Parathyroid adenoma (tissue), 2 donors: ENCODE data around the gene RECQL5.

ENCODE experiments used
- H2AFZ ChIP-seq: fragments of 300-600 bp; sonication (generic); one replicate; pipeline ENCODE4 v1.7.0; 2017; ENCODE audit warnings: antibody characterized with exemption, mild to moderate bottlenecking
- H3K27ac ChIP-seq: fragments of 300-600 bp; sonication (generic); one replicate; pipeline ENCODE4 v1.7.0; 2017
- H3K27me3 ChIP-seq: fragments of 300-600 bp; sonication (generic); one replicate; pipeline ENCODE4 v1.7.0; 2017; ENCODE audit warnings: low read length; ENCODE audit not compliant: control insufficient read depth, insufficient read depth
- H3K36me3 ChIP-seq: fragments of 300-600 bp; sonication (generic); one replicate; pipeline ENCODE4 v1.7.0; 2017; ENCODE audit warnings: low read length; ENCODE audit not compliant: control insufficient read depth, insufficient read depth
- H3K4me1 ChIP-seq: fragments of 300-600 bp; sonication (generic); one replicate; pipeline ENCODE4 v1.7.0; 2017; ENCODE audit warnings: control low read depth
- H3K4me2 ChIP-seq: fragments of 300-600 bp; sonication (generic); one replicate; pipeline ENCODE4 v1.7.0; 2017; ENCODE audit warnings: low read length
- H3K4me3 ChIP-seq: fragments of 300-600 bp; sonication (generic); one replicate; pipeline ENCODE4 v1.7.0; 2017; ENCODE audit warnings: low read depth, low read length
- H3K79me2 ChIP-seq: fragments of 300-600 bp; sonication (generic); one replicate; pipeline ENCODE4 v1.7.0; 2017; ENCODE audit warnings: control low read depth
- H3K9ac ChIP-seq: fragments of 300-600 bp; sonication (generic); one replicate; pipeline ENCODE4 v1.7.0; 2017; ENCODE audit warnings: mild to moderate bottlenecking
- H3K9me3 ChIP-seq: fragments of 300-600 bp; sonication (generic); one replicate; pipeline ENCODE4 v1.7.0; 2017; ENCODE audit warnings: low read length; ENCODE audit not compliant: control insufficient read depth
- TF ChIP-seq, protein P1 (sequence below): fragments of 300-600 bp; sonication (generic); IDR thresholded peaks from one replicate; pipeline ENCODE4 v1.7.0; 2017; ENCODE audit warnings: antibody characterized with exemption, mild to moderate bottlenecking
- donor health status: primary hyperparathyroidism.

RECQL5 gene

DNA sequence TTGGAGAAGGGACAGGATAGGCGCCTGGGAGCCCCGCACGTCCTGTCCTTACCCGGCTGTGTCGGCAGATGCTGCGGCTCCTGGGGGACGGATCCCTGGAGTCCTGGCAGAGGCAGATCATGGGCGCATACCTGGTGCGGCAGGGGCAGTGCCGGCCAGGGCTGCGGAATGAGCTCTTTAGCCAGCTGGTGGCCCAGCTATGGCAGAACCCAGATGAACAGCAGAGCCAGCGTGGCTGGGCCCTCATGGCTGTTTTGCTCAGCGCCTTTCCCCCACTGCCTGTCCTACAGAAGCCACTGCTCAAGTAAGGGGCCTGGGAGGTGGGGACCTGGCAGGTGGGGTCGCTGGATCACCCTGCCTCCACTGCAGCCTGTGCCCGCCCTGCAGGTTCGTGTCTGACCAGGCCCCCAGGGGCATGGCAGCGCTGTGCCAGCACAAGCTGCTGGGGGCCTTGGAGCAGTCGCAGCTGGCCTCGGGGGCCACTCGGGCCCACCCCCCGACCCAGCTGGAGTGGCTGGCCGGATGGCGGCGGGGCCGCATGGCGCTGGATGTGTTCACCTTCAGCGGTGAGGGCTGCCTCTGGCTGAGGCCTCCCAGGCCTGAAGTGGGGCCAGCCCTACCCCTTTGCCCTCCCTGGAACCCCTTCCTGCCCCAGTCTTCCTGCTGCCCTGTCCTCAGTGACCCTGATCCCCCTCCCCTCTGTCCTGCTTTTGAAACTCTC lies 53.9 kb downstream of the RECQL5 start:
- no peaks in the 10 kb centered on the region for H3K36me3 ChIP-seq
- no peaks in the 10 kb centered on the region for H3K27me3 ChIP-seq
- H3K4me2 ChIP-seq: no peak overlapping the region
- H3K9ac ChIP-seq: no peak overlapping the region
- H3K9me3 ChIP-seq: no peaks in the 10 kb centered on the region
- H2AFZ ChIP-seq: no peak overlapping the region
- no peak overlapping the region for H3K4me3 ChIP-seq
- H3K79me2 ChIP-seq: no peaks in the 10 kb centered on the region
- H3K27ac ChIP-seq: no peak overlapping the region
- H3K4me1 ChIP-seq: no peaks in the 10 kb centered on the region
- TF ChIP-seq, protein P1, sequence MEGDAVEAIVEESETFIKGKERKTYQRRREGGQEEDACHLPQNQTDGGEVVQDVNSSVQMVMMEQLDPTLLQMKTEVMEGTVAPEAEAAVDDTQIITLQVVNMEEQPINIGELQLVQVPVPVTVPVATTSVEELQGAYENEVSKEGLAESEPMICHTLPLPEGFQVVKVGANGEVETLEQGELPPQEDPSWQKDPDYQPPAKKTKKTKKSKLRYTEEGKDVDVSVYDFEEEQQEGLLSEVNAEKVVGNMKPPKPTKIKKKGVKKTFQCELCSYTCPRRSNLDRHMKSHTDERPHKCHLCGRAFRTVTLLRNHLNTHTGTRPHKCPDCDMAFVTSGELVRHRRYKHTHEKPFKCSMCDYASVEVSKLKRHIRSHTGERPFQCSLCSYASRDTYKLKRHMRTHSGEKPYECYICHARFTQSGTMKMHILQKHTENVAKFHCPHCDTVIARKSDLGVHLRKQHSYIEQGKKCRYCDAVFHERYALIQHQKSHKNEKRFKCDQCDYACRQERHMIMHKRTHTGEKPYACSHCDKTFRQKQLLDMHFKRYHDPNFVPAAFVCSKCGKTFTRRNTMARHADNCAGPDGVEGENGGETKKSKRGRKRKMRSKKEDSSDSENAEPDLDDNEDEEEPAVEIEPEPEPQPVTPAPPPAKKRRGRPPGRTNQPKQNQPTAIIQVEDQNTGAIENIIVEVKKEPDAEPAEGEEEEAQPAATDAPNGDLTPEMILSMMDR: no peak

DNA sequence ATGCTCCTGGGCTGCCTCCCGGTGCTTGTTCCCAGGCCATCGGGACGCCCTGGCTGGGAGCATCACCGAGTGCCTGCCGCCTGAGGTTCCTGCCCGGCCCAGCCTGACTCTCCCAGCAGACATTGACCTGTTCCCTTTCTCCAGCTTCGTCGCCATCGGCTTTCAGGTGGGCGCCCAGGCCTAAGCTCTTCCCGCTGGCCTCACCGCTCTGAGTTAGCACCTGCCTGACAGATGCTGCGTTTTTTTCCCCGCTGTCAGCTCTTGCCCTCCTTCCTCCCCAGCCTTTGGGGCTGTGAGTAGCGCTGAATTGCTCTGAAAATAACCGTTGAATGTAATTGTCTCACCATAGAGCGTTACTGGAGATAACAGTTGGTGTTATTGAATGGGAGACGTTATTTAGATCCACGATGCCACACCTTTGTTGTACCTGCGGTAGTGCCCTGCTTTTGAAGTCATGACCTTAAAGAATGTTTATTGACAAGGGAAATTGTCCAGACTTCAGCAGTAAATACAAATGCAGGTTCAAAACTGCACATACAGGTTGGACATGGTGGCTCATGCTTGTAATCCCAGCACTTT lies 55.0 kb downstream of the RECQL5 start:
- TF ChIP-seq, protein P1: no peak
- Histone ChIP-seq H3K4me3 (no peak overlapping the region), H3K9me3 (no peaks in the 10 kb centered on the region), H3K27me3 (no peaks in the 10 kb centered on the region), H3K27ac (no peak overlapping the region), H3K4me1 (no peaks in the 10 kb centered on the region), H3K9ac (no peak overlapping the region), H3K36me3 (no peaks in the 10 kb centered on the region), H2AFZ (no peak overlapping the region), H3K79me2 (no peaks in the 10 kb centered on the region), H3K4me2 (no peak overlapping the region)

DNA sequence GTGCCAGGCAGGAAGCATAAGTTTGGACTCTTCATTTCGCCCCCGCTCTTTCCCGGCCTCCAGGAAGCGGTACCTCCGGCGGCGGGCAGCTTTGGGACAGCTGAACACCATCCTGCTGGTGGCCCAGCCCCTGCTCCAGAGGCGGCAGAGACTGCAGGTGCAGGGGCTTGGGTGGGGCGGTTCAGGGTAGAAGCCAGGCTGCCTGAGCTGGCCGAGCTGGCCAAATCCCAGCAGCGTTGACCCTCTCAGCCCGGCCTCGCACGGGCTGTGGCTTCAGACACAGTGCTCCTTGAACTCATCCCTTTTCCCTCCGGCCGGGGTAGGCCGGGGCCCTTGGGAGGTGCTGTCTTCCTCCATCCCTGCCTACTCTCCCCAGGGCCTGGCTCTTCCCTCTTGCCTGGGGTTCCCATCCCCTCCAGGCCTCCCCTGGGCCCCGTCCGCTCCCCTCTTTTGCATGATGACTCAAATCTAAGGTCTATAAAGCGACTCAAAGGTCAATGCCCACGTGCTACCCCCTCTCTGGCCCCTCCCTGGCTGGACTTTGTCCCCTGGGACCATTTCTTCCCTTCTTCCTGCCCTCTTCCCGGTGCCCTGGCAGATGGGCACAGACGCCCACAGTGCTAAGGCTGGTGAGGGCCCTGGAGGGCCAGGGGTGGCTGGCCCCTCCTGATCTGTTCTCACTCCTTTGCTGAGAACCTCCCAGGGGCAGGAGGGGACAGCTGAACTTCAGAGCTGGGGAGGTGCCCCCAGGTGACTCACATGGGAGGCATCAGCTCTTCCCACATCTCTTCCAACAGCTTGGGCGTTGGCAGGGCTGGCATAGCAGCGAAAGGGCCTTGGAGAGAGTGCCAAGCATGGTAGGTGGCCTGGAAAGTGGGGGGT lies 56.6 kb downstream of the RECQL5 start:
- no peak overlapping the region for H3K27ac ChIP-seq
- no peaks in the 10 kb centered on the region for H3K27me3 ChIP-seq
- no peak overlapping the region for H2AFZ ChIP-seq
- H3K9me3 ChIP-seq: no peaks in the 10 kb centered on the region
- H3K79me2 ChIP-seq: no peaks in the 10 kb centered on the region
- H3K4me1 ChIP-seq: no peaks in the 10 kb centered on the region
- TF ChIP-seq, protein P1: no peak
- no peak overlapping the region for H3K4me3 ChIP-seq
- H3K36me3 ChIP-seq: no peaks in the 10 kb centered on the region
- H3K9ac ChIP-seq: no peak overlapping the region
- no peak overlapping the region for H3K4me2 ChIP-seq

DNA sequence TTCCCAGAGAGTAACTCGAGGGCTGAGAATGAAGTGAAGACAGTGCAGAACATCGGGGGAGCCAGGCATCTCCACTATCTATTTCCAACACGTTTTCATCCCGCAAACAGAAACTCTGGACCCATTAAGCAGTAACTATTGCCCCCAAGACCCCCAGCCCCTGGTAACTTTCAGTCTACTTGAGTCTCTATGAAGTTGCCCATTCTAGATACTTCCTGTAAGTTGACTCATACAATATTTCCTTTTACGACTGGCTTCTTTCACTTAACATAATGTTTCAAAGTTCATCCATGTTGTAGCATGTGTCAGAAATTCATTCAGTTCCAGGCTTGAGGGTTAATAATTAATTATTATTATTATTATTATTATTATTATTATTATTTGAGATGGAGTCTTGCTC lies 59.9 kb downstream of the RECQL5 start:
- H2AFZ ChIP-seq: no peak overlapping the region
- H3K4me3 ChIP-seq: no peak overlapping the region
- no peaks in the 10 kb centered on the region for H3K9me3 ChIP-seq
- H3K9ac ChIP-seq: no peak overlapping the region
- no peak overlapping the region for H3K27ac ChIP-seq
- no peaks in the 10 kb centered on the region for H3K36me3 ChIP-seq
- no peaks in the 10 kb centered on the region for H3K4me1 ChIP-seq
- TF ChIP-seq, protein P1: no peak
- H3K4me2 ChIP-seq: no peak overlapping the region
- no peaks in the 10 kb centered on the region for H3K79me2 ChIP-seq
- H3K27me3 ChIP-seq: no peaks in the 10 kb centered on the region
